Activated T-cell treated with anti-CD3 and anti-CD28 coated beads, Interleukin-2, amount 50 U/mL, for 72 hours (primary cell): ENCODE results near the gene SHANK3. TPM values are rescaled to one million over a fixed set of nuclear protein-coding genes. Genes with fewer than 3 reads are reported as not detected.

Source experiments
- ATAC-seq, 2 donors: fragments of 150-1000 bp; cut with Tn5 transposase; replicated peaks in 1 of 2; 2 replicates each; pipeline ENCODE4 v1.10.0; 2021; ENCODE audit warnings: moderate library complexity in 2 of 2, mild to moderate bottlenecking in 1 of 2
- DNase-seq, 2 donors: peaks; one replicate each; pipeline ENCODE4 v3.0.0; 2021 to 2022; ENCODE audit warnings: mixed read lengths in 1 of 2
- H3K27ac Mint-ChIP-seq: one replicate; pipeline ENCODE4 v1.8.0; 2022; ENCODE audit warnings: mild to moderate bottlenecking, moderate library complexity, mixed read lengths
- H3K27me3 Mint-ChIP-seq: one replicate; pipeline ENCODE4 v1.8.0; 2022; ENCODE audit warnings: low read depth, mixed read lengths
- H3K36me3 Mint-ChIP-seq, 2 donors: one replicate each; pipeline ENCODE4 v1.8.0; 2022; ENCODE audit warnings: mixed read lengths in 2 of 2, mild to moderate bottlenecking in 1 of 2; ENCODE audit not compliant: insufficient read depth in 2 of 2
- H3K4me1 Mint-ChIP-seq: one replicate; pipeline ENCODE4 v1.8.0; 2022; ENCODE audit warnings: low read depth, mixed read lengths
- H3K4me3 Mint-ChIP-seq, 2 donors: one replicate each; pipeline ENCODE4 v1.8.0; 2022; ENCODE audit warnings: mild to moderate bottlenecking in 2 of 2, mixed read lengths in 2 of 2, moderate library complexity in 2 of 2
- H3K9me3 Mint-ChIP-seq, 2 donors: one replicate each; pipeline ENCODE4 v1.8.0; 2022; ENCODE audit warnings: mixed read lengths in 2 of 2
- total RNA-seq, 2 donors: library from RNA; stranded (reverse); gene quantifications; one replicate each; pipeline ENCODE4 v1.2.3, GENCODE V29; 2022

Gene SHANK3
- under 1 TPM; 0.19 to 0.24 TPM for total RNA-seq

DNA sequence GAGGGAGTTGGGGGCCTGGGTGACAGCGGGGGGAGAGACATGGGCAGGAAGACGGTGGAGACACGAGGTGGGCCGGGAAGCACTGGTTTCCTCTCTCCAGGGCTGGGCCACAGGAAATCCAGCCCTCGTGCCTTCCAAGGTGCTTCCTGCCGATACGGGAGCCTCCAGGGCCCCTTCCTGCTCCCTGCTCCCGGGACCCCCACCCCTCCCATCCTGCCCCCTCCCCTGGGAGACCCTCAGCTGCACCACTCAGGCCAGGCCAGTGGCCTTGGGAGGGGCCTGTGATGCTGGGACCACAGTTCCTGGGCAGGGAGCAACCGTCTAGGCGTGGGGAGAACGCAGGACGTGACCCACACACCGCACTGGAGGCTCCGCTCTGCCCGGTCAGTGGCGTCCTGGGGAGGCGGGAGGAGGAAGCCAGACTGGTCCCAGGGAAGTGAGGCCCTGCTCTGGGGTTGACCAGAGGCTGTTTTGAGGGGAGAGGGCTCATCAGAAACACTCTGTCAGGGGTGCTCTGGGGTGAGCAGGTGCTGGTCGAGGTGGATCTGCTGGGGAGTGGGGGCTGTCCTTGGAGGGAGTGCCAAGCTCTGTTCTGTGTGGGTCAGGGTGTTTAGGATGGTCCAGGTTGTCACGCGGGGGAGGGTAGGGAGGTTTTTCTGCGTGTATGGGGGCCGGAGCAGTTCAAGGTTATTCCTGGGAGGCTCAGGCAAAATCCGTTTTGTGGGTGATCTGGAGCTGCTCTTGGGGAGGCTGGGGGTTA is at the start of gene SHANK3:
Gene SHANK3 (plus strand): TSS at position 353 of the 760 bp plus-strand sequence.
- peaks cover 0 to 5% of the 10 kb centered on the region in 2 donors for H3K36me3 Mint-ChIP-seq
- peaks cover 12% of the 10 kb centered on the region for H3K4me1 Mint-ChIP-seq
- DNase-seq = no peak
- no peak within 1 kb of the TSS for H3K27ac Mint-ChIP-seq
- H3K27me3 Mint-ChIP-seq = peaks cover 46% of the 10 kb centered on the region
- ATAC-seq = no peak
- H3K9me3 Mint-ChIP-seq = no peaks in the 10 kb centered on the region
- peak within 1 kb of the TSS; percentile 26 to 65 for H3K4me3 Mint-ChIP-seq

DNA sequence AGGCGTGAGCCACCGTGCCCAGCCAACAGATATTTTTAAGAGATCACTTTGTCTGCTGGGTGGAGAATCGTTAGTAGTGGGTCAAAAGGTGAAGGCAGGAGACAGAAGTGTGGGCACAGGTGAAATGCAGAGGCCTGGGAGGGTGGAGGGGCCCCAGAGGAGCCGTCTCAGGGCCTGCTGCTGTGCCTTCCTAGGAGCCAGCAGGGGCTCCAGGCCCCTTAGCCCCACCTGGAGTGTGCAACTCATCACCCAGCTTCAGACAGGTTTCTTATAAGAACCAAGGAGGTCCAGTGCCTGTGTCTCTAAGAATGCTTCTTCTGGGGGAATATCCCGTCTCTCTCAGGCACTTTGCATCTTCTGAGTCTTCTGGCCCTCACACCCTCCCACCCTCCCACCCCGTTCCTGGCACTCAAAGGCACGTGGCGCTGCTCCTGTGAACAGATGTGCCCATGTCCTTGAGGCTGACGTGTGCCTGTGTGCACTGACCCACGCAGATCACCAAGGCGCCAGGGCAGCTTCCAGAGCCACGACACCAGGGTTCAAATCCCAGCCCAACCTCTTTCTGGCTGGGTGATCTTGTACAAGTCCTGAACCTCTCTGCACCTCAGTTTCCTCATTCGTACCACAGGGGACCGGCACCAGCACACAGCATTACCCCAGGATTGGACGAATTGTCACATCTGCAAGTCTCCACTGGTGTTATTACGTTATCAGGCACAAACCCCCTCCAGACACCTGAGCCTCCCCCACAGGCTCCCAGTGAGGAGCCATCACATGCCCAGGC is 48.1 kb upstream of the SHANK3 start:
- Mint-ChIP-seq H3K27me3 (no peaks in the 10 kb centered on the region), H3K4me3 (no peak overlapping the region), H3K9me3 (no peaks in the 10 kb centered on the region), H3K36me3 (peaks cover 0 to 2% of the 10 kb centered on the region in 2 donors), H3K27ac (no peak overlapping the region), H3K4me1 (peaks cover 55% of the 10 kb centered on the region)
- no peak for ATAC-seq
- DNase-seq = no peak

DNA sequence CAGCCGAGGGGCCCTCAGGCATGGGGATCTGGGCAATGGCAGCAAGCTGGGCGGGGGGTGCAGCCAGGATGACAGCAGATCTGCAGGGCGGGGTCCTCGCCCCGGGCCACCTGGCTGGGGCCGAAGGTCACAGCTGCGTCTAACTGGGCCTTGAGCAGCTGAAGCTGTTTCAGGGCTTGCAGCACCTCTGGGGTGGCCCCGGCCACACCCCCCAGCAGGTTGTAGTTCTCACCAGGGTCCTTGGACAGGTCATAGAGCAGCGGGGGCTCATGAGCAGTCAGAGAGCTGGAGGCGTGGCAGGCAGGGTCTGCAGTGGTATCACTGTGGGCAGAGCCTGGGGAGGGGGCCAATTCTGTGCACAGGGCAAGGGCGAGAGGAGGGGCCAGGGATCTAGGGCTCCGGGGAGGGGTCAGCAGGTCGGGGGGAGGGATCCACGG is 47.5 kb upstream of the SHANK3 start:
- Mint-ChIP-seq H3K4me1 (peaks cover 55% of the 10 kb centered on the region), H3K27ac (no peak overlapping the region), H3K27me3 (no peaks in the 10 kb centered on the region), H3K4me3 (no peak overlapping the region), H3K36me3 (peaks cover 0 to 2% of the 10 kb centered on the region in 2 donors), H3K9me3 (no peaks in the 10 kb centered on the region)
- ATAC-seq (no peak), DNase-seq (no peak)

DNA sequence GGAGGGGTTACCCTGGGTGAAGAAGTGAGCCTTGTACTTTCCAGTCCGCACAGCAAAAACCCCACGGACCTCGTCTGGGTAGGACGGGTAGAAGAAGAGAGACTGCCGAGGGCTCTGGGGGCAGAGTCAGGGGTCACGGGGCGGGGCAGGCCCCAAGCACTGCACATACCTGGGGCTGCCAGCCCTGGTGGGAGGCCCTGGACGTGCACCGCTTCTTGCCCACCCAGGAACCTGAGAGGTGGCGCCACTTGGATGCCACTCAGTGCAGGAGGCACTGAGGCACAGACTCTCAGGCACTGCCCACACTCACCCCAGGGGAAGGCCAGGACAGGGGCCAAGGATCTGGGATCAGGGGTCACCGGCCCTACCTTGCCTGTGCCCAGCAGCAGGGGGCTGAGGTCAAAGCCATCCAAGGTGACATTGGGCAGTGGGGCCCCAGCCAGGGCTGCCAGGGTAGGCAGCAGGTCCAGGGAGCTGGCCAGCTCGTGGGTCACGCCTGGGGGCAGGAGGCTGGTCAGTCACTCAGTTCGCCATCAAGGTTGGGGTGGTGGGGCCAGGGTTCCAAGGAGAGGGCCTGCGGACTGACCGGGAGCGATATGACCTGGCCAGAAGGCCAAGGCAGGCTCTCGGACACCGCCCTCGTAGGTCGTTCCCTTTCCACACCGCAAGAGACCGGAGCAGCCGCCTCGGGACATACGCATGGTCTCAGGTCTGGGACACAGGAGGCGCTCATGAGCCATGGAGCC is 46.9 kb upstream of the SHANK3 start:
- H3K4me1 Mint-ChIP-seq = peaks cover 53% of the 10 kb centered on the region

DNA sequence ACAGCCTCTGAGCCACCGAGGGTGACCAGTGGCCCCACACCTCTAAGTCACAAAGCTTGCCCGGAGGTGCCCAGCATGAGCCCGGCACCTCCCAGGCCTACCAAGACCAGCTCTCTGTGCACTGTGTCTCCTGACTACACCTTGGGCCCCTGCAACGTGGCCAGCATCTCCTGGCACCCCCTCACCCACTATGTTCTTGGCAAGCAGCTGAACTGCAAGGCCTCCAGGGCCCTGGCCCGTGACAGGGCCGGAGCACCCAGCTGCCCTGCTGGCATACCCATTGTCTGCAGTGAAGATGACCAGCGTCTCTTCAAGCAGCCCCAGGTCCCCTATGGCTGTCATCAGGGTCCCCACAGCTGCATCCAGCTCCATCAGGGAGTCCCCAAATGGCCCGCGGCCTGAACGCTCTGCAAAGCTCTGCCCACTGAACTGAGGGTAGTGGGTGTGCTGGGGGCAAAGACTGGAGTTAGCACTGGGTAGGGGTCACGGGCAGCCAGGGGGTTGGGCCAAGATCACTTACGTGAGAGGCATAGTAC is 46.2 kb upstream of the SHANK3 start:
- no peak for DNase-seq

More for the DNA sequence above, 46.9 kb upstream of the SHANK3 start:
- H3K36me3 Mint-ChIP-seq = peaks cover 0 to 2% of the 10 kb centered on the region in 2 donors
- H3K9me3 Mint-ChIP-seq = no peaks in the 10 kb centered on the region
- ATAC-seq (no peak), DNase-seq (no peak)
- H3K27ac Mint-ChIP-seq = no peak overlapping the region
- no peak overlapping the region for H3K4me3 Mint-ChIP-seq
- H3K27me3 Mint-ChIP-seq = no peaks in the 10 kb centered on the region

DNA sequence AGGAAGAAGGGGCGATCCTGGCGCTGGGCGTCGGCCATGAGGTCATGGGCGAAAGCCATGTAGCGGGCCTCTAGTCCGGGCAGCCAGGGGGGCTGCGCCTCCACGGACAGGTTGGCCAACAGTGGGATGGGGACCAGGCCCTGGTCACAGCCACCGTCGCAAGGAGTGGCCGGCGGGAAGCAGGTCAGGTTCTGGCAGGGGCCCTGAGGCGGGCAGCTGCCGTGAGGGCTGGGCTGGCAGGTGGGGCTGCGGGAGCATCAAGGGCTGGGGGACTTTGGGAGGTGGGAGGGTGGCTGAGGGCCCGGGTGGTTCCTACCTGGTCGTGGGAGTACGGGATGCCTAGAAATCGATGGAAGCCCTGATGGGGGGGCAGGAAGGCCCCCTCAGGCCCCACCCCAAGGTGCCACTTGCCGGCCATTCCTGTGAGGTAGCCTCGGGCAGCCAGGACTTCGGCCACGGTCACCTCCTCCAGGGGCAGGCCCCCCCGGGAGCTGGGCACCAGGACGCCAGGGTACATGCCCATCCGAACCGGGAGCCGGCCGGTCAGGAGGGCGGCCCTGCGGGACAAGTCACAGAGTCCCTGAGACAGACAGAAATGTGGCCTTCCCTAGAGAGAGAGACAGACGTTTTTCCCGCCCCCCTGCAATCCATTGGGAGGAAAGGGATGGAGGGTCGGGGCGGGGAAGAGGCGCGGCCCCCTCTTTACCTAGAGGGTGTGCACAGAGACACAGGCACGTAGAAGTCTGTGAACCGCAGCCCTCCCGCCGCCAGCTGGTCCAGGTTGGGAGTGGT is 45.6 kb upstream of the SHANK3 start:
- H3K27me3 Mint-ChIP-seq = no peaks in the 10 kb centered on the region
- no peak for ATAC-seq
- peaks cover 0 to 2% of the 10 kb centered on the region in 2 donors for H3K36me3 Mint-ChIP-seq

More for the DNA sequence above, 46.2 kb upstream of the SHANK3 start:
- H3K27me3 Mint-ChIP-seq = no peaks in the 10 kb centered on the region
- peak overlapping the region; percentile 79 to 82 for H3K4me3 Mint-ChIP-seq
- no peak for ATAC-seq
- peak overlapping the region; percentile 77 for H3K27ac Mint-ChIP-seq
- peaks cover 0 to 2% of the 10 kb centered on the region in 2 donors for H3K36me3 Mint-ChIP-seq
- H3K9me3 Mint-ChIP-seq = no peaks in the 10 kb centered on the region
- H3K4me1 Mint-ChIP-seq = peaks cover 46% of the 10 kb centered on the region

DNA sequence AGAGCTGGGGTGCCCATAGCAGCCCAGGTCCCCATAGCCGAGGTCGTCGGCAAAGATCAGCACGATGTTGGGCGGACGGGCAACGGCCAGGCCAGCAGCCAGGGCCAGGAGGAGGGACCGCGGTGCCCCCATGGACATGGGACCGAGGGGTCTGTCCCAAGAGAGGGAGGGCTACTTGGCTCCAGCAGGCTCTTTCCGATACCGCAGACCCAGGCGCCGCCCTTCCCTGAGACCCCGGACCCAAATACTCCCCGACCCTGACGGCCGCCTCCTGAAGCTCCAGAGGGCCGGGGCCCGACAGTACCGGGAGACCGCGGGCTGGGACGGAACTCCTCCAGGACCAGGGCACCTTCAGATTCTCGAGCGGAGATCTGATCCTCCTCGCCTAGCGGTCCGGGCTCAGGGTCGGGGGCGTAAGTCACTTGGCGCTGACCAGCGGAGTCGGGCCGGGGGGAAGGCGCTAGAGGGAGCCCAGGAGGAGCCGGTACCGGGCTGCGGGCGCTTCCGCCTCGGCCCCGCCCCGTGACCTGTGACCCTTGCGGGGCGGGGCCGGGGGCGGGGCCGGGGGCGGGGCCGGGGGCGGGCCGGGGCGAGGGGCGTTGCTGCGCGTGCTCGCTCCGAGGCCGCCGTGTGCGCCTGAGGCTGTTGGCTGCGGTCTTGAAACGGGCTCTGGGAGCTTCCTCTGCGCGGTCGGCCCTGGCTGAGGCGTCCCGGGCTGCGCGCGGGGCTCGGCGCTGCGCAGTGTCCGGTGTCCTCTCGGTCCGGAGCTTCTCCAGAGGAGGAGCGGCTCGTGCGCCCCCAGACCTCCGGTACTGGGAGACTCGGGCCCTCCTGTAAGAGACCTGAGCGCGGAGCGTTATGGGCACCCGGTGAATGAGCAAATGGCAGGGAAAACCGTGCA is 44.7 kb upstream of the SHANK3 start, which contains the start of gene ARSA:
Gene ARSA (minus strand): TSS at position 511 of the 901 bp plus-strand sequence. CDS start 373 bp downstream, at position 138.
- H3K9me3 Mint-ChIP-seq = no peaks in the 10 kb centered on the region
- H3K36me3 Mint-ChIP-seq = peaks cover 0 to 2% of the 10 kb centered on the region in 2 donors
- peak within 1 kb of the TSS; percentile 34 for H3K27ac Mint-ChIP-seq
- H3K27me3 Mint-ChIP-seq = no peaks in the 10 kb centered on the region
- H3K4me3 Mint-ChIP-seq = peak within 1 kb of the TSS; percentile 89 to 97
- peaks cover 31% of the 10 kb centered on the region for H3K4me1 Mint-ChIP-seq
- DNase-seq = peak; percentile 83 to 87
- peak; percentile 96 to 97 for ATAC-seq

More for the DNA sequence above, 45.6 kb upstream of the SHANK3 start:
- DNase-seq = no peak
- peaks cover 40% of the 10 kb centered on the region for H3K4me1 Mint-ChIP-seq
- no peaks in the 10 kb centered on the region for H3K9me3 Mint-ChIP-seq
- H3K27ac Mint-ChIP-seq = peak overlapping the region; percentile 77
- H3K4me3 Mint-ChIP-seq = peak overlapping the region; percentile 87 to 97

DNA sequence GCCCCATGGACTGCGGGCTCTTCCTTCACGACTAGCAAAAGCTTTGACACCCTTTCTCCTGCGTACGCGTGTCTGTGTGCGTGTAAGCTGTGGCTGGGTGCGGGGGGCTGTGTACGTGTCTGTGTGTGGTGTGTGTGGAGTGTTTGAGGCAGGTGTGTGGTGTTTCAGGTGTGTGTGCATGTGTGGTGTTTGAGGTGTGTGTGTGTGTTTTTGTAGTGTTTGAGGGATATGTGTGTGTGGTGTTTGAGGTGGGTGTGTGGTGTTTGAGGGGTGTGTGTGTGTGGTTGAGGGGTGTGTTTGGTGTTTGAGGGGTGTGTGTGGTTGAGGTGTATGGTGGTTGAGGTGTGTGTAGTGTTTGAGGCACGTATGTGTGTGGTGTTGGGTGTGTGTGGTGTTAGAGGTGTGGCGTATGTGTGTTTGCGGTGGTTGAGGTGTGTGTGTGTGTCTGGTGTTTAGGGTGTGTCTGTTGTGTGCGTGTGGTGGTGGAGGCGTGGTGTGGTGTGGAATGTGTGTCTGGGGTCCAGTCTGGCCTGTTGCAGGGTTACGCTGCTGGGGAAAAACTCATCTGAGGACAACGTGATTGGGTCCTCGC is 44.0 kb upstream of the SHANK3 start:
- DNase-seq = no peak
- ATAC-seq = peak; percentile 6 to 10
- peak overlapping the region; percentile 89 to 97 for H3K4me3 Mint-ChIP-seq
- no peaks in the 10 kb centered on the region for H3K27me3 Mint-ChIP-seq
- H3K36me3 Mint-ChIP-seq = peaks cover 0 to 2% of the 10 kb centered on the region in 2 donors
- H3K9me3 Mint-ChIP-seq = no peaks in the 10 kb centered on the region
- H3K4me1 Mint-ChIP-seq = peaks cover 28% of the 10 kb centered on the region
- peak overlapping the region; percentile 34 for H3K27ac Mint-ChIP-seq

DNA sequence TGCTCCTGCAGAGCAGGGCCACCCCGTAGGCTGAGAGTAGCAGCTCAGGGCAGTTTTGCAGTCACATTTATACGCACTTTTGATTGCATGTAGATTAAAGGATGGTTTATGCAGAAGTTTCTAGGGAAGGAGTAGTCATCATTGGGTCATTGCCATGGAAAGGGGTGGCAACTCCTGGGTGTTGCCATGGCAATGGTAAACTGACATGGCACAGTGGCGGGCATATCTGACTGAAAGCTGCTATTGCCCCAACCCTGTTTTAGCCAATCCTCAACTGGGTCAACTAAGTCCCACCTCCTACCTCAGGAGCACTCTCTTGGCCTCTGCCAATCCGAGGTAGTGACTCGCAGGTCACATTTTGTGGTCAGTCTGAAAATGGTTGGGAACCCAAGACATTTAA is 42.2 kb upstream of the SHANK3 start:
- Mint-ChIP-seq H3K27me3 (no peaks in the 10 kb centered on the region), H3K9me3 (no peaks in the 10 kb centered on the region), H3K4me1 (peaks cover 28% of the 10 kb centered on the region), H3K36me3 (peaks cover 0 to 2% of the 10 kb centered on the region in 2 donors), H3K27ac (no peak overlapping the region), H3K4me3 (no peak overlapping the region)
- DNase-seq = no peak
- no peak for ATAC-seq

DNA sequence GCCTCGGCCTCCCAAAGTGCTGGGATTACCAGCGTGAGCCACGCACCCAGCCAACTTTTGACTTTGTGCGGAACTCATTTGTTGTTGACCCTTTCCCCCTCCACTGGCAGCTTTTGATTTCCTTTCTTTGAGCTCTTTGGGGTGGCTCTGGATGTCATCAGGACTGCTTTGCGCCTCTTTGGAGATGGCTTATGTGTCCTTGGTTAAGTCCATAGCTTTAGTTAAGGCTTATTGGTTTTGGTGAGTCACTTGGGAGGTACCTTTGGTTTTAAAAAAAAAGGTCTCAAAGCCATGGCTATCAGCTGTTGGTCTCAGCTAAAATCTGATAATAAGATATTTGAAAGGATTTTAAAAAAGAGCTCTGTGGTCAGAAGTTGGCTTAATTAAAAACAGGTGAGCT is 39.5 kb upstream of the SHANK3 start:
- ATAC-seq (no peak), DNase-seq (no peak)
- Mint-ChIP-seq H3K36me3 (peaks cover 0 to 2% of the 10 kb centered on the region in 2 donors), H3K27me3 (no peaks in the 10 kb centered on the region), H3K27ac (no peak overlapping the region), H3K4me1 (peaks cover 21% of the 10 kb centered on the region), H3K4me3 (no peak overlapping the region), H3K9me3 (no peaks in the 10 kb centered on the region)

DNA sequence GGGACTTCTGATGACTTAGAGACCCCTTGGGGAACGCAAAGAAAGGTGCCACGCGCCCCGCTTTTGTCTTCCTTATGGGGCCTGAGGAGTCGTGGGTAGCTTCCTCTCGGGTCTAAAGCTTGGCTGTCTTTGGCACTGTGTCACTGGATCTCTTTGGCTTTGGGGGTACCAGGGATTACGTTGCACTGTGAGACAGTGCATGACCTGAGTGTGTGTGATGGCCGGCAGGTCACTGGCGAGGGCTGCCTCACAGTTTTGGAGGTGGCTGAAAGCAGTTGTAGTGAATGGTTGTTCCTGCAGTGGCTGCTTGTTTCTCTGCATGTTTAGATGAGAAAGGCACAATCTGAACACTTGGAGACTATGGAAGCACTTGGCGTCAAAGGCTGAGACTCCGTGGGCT is 38.9 kb upstream of the SHANK3 start:
- H3K27me3 Mint-ChIP-seq = no peaks in the 10 kb centered on the region
- no peaks in the 10 kb centered on the region for H3K9me3 Mint-ChIP-seq
- peaks cover 15% of the 10 kb centered on the region for H3K4me1 Mint-ChIP-seq
- no peak overlapping the region for H3K27ac Mint-ChIP-seq
- no peak for DNase-seq
- no peak overlapping the region for H3K4me3 Mint-ChIP-seq
- H3K36me3 Mint-ChIP-seq = peaks cover 0 to under 1% of the 10 kb centered on the region in 2 donors
- no peak for ATAC-seq
